ENCODE data around the gene NKD2. TPM values are rescaled to one million over a fixed set of nuclear protein-coding genes. Genes with fewer than 3 reads are reported as not detected.

The NKD2 gene
- total RNA-seq, 1 experiment from 2014 or later = not detected

GRCh38 chr5:1074226-1074625 is 65.6 kb downstream of the NKD2 start:
- no peak for DNase-seq
- no peaks in the 10 kb centered on the region for H4K20me1 ChIP-seq (ENCODE audit: insufficient read depth, low read depth, low read length)
- no peaks in the 10 kb centered on the region for H3K79me2 ChIP-seq (ENCODE audit: low read length)
- no peaks in the 10 kb centered on the region for H3K4me1 ChIP-seq (ENCODE audit: low read length)
- H3K27me3 ChIP-seq (ENCODE audit: low read length) = no peaks in the 10 kb centered on the region
- H3K4me2 ChIP-seq (ENCODE audit: low read depth, low read length, poor library complexity, severe bottlenecking) = no peak overlapping the region
- no peak overlapping the region for H3K4me3 ChIP-seq (ENCODE audit: low read length)
- no peaks in the 10 kb centered on the region for H3K9me3 ChIP-seq (ENCODE audit: low read length)
- H3K36me3 ChIP-seq (ENCODE audit: insufficient read depth, low read length) = no peaks in the 10 kb centered on the region
- no peak overlapping the region for H3K27ac ChIP-seq (ENCODE audit: low read length)
- no peak overlapping the region for H3K9ac ChIP-seq (ENCODE audit: low read length)
- no peaks in the 10 kb centered on the region for H3K9me2 ChIP-seq (replicated peaks; ENCODE audit: insufficient read depth, low read length)
- H2AFZ ChIP-seq (ENCODE audit: low read length) = no peak overlapping the region

GRCh38 chr5:1074816-1075554 is 66.4 kb downstream of the NKD2 start:
- Histone ChIP-seq H3K27ac (ENCODE audit: low read length) (no peak overlapping the region), H3K27me3 (ENCODE audit: low read length) (no peaks in the 10 kb centered on the region), H3K36me3 (ENCODE audit: insufficient read depth, low read length) (no peaks in the 10 kb centered on the region), H3K4me1 (ENCODE audit: low read length) (no peaks in the 10 kb centered on the region), H3K9ac (ENCODE audit: low read length) (no peak overlapping the region), H3K4me3 (ENCODE audit: low read length) (no peak overlapping the region), H3K79me2 (ENCODE audit: low read length) (no peaks in the 10 kb centered on the region), H3K9me3 (ENCODE audit: low read length) (no peaks in the 10 kb centered on the region), H3K9me2 (replicated peaks; ENCODE audit: insufficient read depth, low read length) (no peaks in the 10 kb centered on the region), H4K20me1 (ENCODE audit: insufficient read depth, low read depth, low read length) (no peaks in the 10 kb centered on the region), H2AFZ (ENCODE audit: low read length) (no peak overlapping the region), H3K4me2 (ENCODE audit: low read depth, low read length, poor library complexity, severe bottlenecking) (no peak overlapping the region)
- no peak for DNase-seq

- H3K27ac ChIP-seq (ENCODE audit: low read length) = no peak overlapping the region
- H4K20me1 ChIP-seq (ENCODE audit: insufficient read depth, low read depth, low read length) = no peaks in the 10 kb centered on the region
- H3K4me1 ChIP-seq (ENCODE audit: low read length) = no peaks in the 10 kb centered on the region
- no peak overlapping the region for H2AFZ ChIP-seq (ENCODE audit: low read length)
- no peak overlapping the region for H3K4me3 ChIP-seq (ENCODE audit: low read length)
- H3K79me2 ChIP-seq (ENCODE audit: low read length) = no peaks in the 10 kb centered on the region
- no peaks in the 10 kb centered on the region for H3K27me3 ChIP-seq (ENCODE audit: low read length)
- H3K9me2 ChIP-seq (replicated peaks; ENCODE audit: insufficient read depth, low read length) = no peaks in the 10 kb centered on the region
- H3K9me3 ChIP-seq (ENCODE audit: low read length) = no peaks in the 10 kb centered on the region
- H3K36me3 ChIP-seq (ENCODE audit: insufficient read depth, low read length) = no peaks in the 10 kb centered on the region
- no peak overlapping the region for H3K9ac ChIP-seq (ENCODE audit: low read length)
- no peak overlapping the region for H3K4me2 ChIP-seq (ENCODE audit: low read depth, low read length, poor library complexity, severe bottlenecking)
- no peak for DNase-seq
Observed at GRCh38 chr5:1075555-1075881, 66.9 kb downstream of the NKD2 start.

GRCh38 chr5:1075931-1076330 is 67.3 kb downstream of the NKD2 start:
- DNase-seq = no peak
- no peaks in the 10 kb centered on the region for H3K79me2 ChIP-seq (ENCODE audit: low read length)
- H3K4me3 ChIP-seq (ENCODE audit: low read length) = no peak overlapping the region
- H3K9ac ChIP-seq (ENCODE audit: low read length) = no peak overlapping the region
- no peaks in the 10 kb centered on the region for H3K4me1 ChIP-seq (ENCODE audit: low read length)
- no peaks in the 10 kb centered on the region for H3K9me2 ChIP-seq (replicated peaks; ENCODE audit: insufficient read depth, low read length)
- H3K9me3 ChIP-seq (ENCODE audit: low read length) = no peaks in the 10 kb centered on the region
- H3K27ac ChIP-seq (ENCODE audit: low read length) = no peak overlapping the region
- H3K36me3 ChIP-seq (ENCODE audit: insufficient read depth, low read length) = no peaks in the 10 kb centered on the region
- H2AFZ ChIP-seq (ENCODE audit: low read length) = no peak overlapping the region
- no peaks in the 10 kb centered on the region for H3K27me3 ChIP-seq (ENCODE audit: low read length)
- no peak overlapping the region for H3K4me2 ChIP-seq (ENCODE audit: low read depth, low read length, poor library complexity, severe bottlenecking)
- no peaks in the 10 kb centered on the region for H4K20me1 ChIP-seq (ENCODE audit: insufficient read depth, low read depth, low read length)

GRCh38 chr5:1076406-1076805 is 67.8 kb downstream of the NKD2 start:
- H3K36me3 ChIP-seq (ENCODE audit: insufficient read depth, low read length) = no peaks in the 10 kb centered on the region

GRCh38 chr5:1077026-1077425 is 68.4 kb downstream of the NKD2 start:
- H3K9me3 ChIP-seq (ENCODE audit: low read length) = no peaks in the 10 kb centered on the region
- no peak overlapping the region for H2AFZ ChIP-seq (ENCODE audit: low read length)
- no peak overlapping the region for H3K27ac ChIP-seq (ENCODE audit: low read length)
- no peaks in the 10 kb centered on the region for H3K79me2 ChIP-seq (ENCODE audit: low read length)
- no peaks in the 10 kb centered on the region for H3K27me3 ChIP-seq (ENCODE audit: low read length)
- H3K4me1 ChIP-seq (ENCODE audit: low read length) = no peaks in the 10 kb centered on the region
- H3K9me2 ChIP-seq (replicated peaks; ENCODE audit: insufficient read depth, low read length) = no peaks in the 10 kb centered on the region
- no peaks in the 10 kb centered on the region for H3K36me3 ChIP-seq (ENCODE audit: insufficient read depth, low read length)
- DNase-seq = no peak
- no peak overlapping the region for H3K4me3 ChIP-seq (ENCODE audit: low read length)
- no peak overlapping the region for H3K9ac ChIP-seq (ENCODE audit: low read length)
- no peaks in the 10 kb centered on the region for H4K20me1 ChIP-seq (ENCODE audit: insufficient read depth, low read depth, low read length)
- no peak overlapping the region for H3K4me2 ChIP-seq (ENCODE audit: low read depth, low read length, poor library complexity, severe bottlenecking)

More at GRCh38 chr5:1076406-1076805, 67.8 kb downstream of the NKD2 start:
- no peak for DNase-seq
- Histone ChIP-seq H3K4me1 (ENCODE audit: low read length) (no peaks in the 10 kb centered on the region), H3K79me2 (ENCODE audit: low read length) (no peaks in the 10 kb centered on the region), H3K9ac (ENCODE audit: low read length) (no peak overlapping the region), H3K4me3 (ENCODE audit: low read length) (no peak overlapping the region), H3K9me2 (replicated peaks; ENCODE audit: insufficient read depth, low read length) (no peaks in the 10 kb centered on the region), H3K27ac (ENCODE audit: low read length) (no peak overlapping the region), H3K4me2 (ENCODE audit: low read depth, low read length, poor library complexity, severe bottlenecking) (no peak overlapping the region), H4K20me1 (ENCODE audit: insufficient read depth, low read depth, low read length) (no peaks in the 10 kb centered on the region), H3K27me3 (ENCODE audit: low read length) (no peaks in the 10 kb centered on the region), H2AFZ (ENCODE audit: low read length) (no peak overlapping the region), H3K9me3 (ENCODE audit: low read length) (no peaks in the 10 kb centered on the region)

- H3K4me2 ChIP-seq (ENCODE audit: low read depth, low read length, poor library complexity, severe bottlenecking) = no peak overlapping the region
- H3K79me2 ChIP-seq (ENCODE audit: low read length) = no peaks in the 10 kb centered on the region
- H3K9ac ChIP-seq (ENCODE audit: low read length) = no peak overlapping the region
- no peaks in the 10 kb centered on the region for H3K9me2 ChIP-seq (replicated peaks; ENCODE audit: insufficient read depth, low read length)
- no peaks in the 10 kb centered on the region for H4K20me1 ChIP-seq (ENCODE audit: insufficient read depth, low read depth, low read length)
- no peaks in the 10 kb centered on the region for H3K4me1 ChIP-seq (ENCODE audit: low read length)
- H2AFZ ChIP-seq (ENCODE audit: low read length) = no peak overlapping the region
- no peaks in the 10 kb centered on the region for H3K27me3 ChIP-seq (ENCODE audit: low read length)
- no peak for DNase-seq
- no peaks in the 10 kb centered on the region for H3K9me3 ChIP-seq (ENCODE audit: low read length)
- H3K36me3 ChIP-seq (ENCODE audit: insufficient read depth, low read length) = no peaks in the 10 kb centered on the region
- no peak overlapping the region for H3K4me3 ChIP-seq (ENCODE audit: low read length)
- no peak overlapping the region for H3K27ac ChIP-seq (ENCODE audit: low read length)
Observed at GRCh38 chr5:1077491-1078020, 69.0 kb downstream of the NKD2 start.

GRCh38 chr5:1078206-1078605 is 69.6 kb downstream of the NKD2 start:
- no peaks in the 10 kb centered on the region for H3K79me2 ChIP-seq (ENCODE audit: low read length)
- H3K4me3 ChIP-seq (ENCODE audit: low read length) = no peak overlapping the region
- no peak overlapping the region for H3K9ac ChIP-seq (ENCODE audit: low read length)
- H3K27me3 ChIP-seq (ENCODE audit: low read length) = no peaks in the 10 kb centered on the region
- H3K4me1 ChIP-seq (ENCODE audit: low read length) = no peaks in the 10 kb centered on the region
- H2AFZ ChIP-seq (ENCODE audit: low read length) = no peak overlapping the region
- no peaks in the 10 kb centered on the region for H4K20me1 ChIP-seq (ENCODE audit: insufficient read depth, low read depth, low read length)
- no peak overlapping the region for H3K4me2 ChIP-seq (ENCODE audit: low read depth, low read length, poor library complexity, severe bottlenecking)
- no peaks in the 10 kb centered on the region for H3K9me2 ChIP-seq (replicated peaks; ENCODE audit: insufficient read depth, low read length)
- DNase-seq = no peak
- H3K27ac ChIP-seq (ENCODE audit: low read length) = no peak overlapping the region
- H3K9me3 ChIP-seq (ENCODE audit: low read length) = no peaks in the 10 kb centered on the region
- no peaks in the 10 kb centered on the region for H3K36me3 ChIP-seq (ENCODE audit: insufficient read depth, low read length)
